Neural cell (in vitro differentiated cells): ENCODE measurements around the gene SIK1. TPM values are rescaled to one million over a fixed set of nuclear protein-coding genes. Genes with fewer than 3 reads are reported as not detected.

Source experiments
- H2AFZ ChIP-seq: fragments of 200-600, 300-800 bp; sonication (generic), shearing (Covaris generic); 2 replicates; pipeline ENCODE4 v1.6.0; 2014; ENCODE audit warnings: low read depth, mild to moderate bottlenecking, antibody characterized with exemption, low read length, moderate library complexity
- H3F3A ChIP-seq: fragments of 200-600 bp; shearing (Covaris generic); 2 replicates; pipeline ENCODE4 v1.6.1; 2016; ENCODE audit warnings: mild to moderate bottlenecking, moderate library complexity, mixed read lengths, antibody characterized with exemption, low read length; ENCODE audit not compliant: insufficient read depth, poor library complexity, severe bottlenecking
- H3K27ac ChIP-seq: fragments of 200-600, 300-800 bp; sonication (generic), shearing (Covaris generic); 2 replicates; pipeline ENCODE4 v1.5.1; 2014; ENCODE audit warnings: mild to moderate bottlenecking, low read length, moderate library complexity
- H3K27me3 ChIP-seq: fragments of 300-800, 200-600 bp; sonication (generic), shearing (Covaris generic); 2 replicates; pipeline ENCODE4 v1.6.0; 2014; ENCODE audit warnings: mild to moderate bottlenecking, low read depth, low read length, moderate library complexity; ENCODE audit not compliant: insufficient read depth
- H3K36me3 ChIP-seq: fragments of 300-800, 200-600 bp; sonication (generic), shearing (Covaris generic); 2 replicates; pipeline ENCODE4 v1.5.1; 2014; ENCODE audit warnings: mild to moderate bottlenecking, antibody characterized with exemption, low read length, moderate library complexity; ENCODE audit not compliant: insufficient read depth
- H3K4me2 ChIP-seq: fragments of 300-800, 200-600 bp; sonication (generic), shearing (Covaris generic); 2 replicates; pipeline ENCODE4 v1.6.0; 2014; ENCODE audit warnings: mild to moderate bottlenecking, low read length
- H3K4me3 ChIP-seq: fragments of 300-800, 200-600 bp; sonication (generic), shearing (Covaris generic); 2 replicates; pipeline ENCODE4 v1.5.1; 2014; ENCODE audit warnings: mild to moderate bottlenecking, low read length, moderate library complexity
- H3K79me2 ChIP-seq: fragments of 200-600 bp; shearing (Covaris generic); replicated peaks from 2 replicates; pipeline ENCODE4 v1.6.0; 2014; ENCODE audit warnings: mild to moderate bottlenecking, low read length, moderate library complexity; ENCODE audit not compliant: insufficient read depth
- H3K9ac ChIP-seq: fragments of 300-800, 200-600 bp; sonication (generic), shearing (Covaris generic); 2 replicates; pipeline ENCODE4 v1.6.1; 2016; ENCODE audit warnings: mild to moderate bottlenecking, low read length, mixed read lengths
- H3K9me2 ChIP-seq: fragments of 200-600 bp; shearing (Covaris generic); 2 replicates; pipeline ENCODE4 v1.6.1; 2016; ENCODE audit warnings: mild to moderate bottlenecking, low read length, mixed read lengths; ENCODE audit not compliant: insufficient read depth
- H3K9me3 ChIP-seq: fragments of 200-600, 300-800 bp; sonication (generic), shearing (Covaris generic); 2 replicates; pipeline ENCODE4 v1.6.1; 2016; ENCODE audit warnings: mild to moderate bottlenecking, mixed run types, low read length, moderate library complexity, mixed read lengths
- H4K20me1 ChIP-seq: fragments of 200-600 bp; shearing (Covaris generic); 2 replicates; pipeline ENCODE4 v1.6.1; 2016; ENCODE audit warnings: mild to moderate bottlenecking, mixed run types; ENCODE audit not compliant: insufficient read depth
- CTCF ChIP-seq: fragments of 450-650 bp; IDR thresholded peaks from 2 replicates; pipeline ENCODE4 v1.5.1; 2014; ENCODE audit warnings: antibody characterized with exemption, mild to moderate bottlenecking, moderate library complexity; ENCODE audit not compliant: poor library complexity, severe bottlenecking
- EP300 ChIP-seq: fragments of 450-650 bp; conservative IDR thresholded peaks from 2 replicates; pipeline ENCODE4 v1.6.1; 2014; ENCODE audit warnings: antibody characterized with exemption, mild to moderate bottlenecking, moderate library complexity; ENCODE audit not compliant: poor library complexity, severe bottlenecking
- EZH2 ChIP-seq: fragments of 200-600, 300-800 bp; shearing (Covaris generic), sonication (generic); IDR thresholded peaks from 2 replicates; pipeline ENCODE4 v1.6.1; 2014; ENCODE audit warnings: antibody characterized with exemption, low read length, borderline replicate concordance, mild to moderate bottlenecking; ENCODE audit not compliant: insufficient read depth, poor library complexity, severe bottlenecking
- MXI1 ChIP-seq: fragments of 450-650 bp; conservative IDR thresholded peaks from 2 replicates; pipeline ENCODE4 v1.6.1; 2014; ENCODE audit warnings: antibody characterized with exemption, mild to moderate bottlenecking; ENCODE audit not compliant: poor library complexity, severe bottlenecking
- POLR2AphosphoS5 ChIP-seq: IDR thresholded peaks from 2 replicates; pipeline ENCODE4 v1.6.1; 2012
- RAD21 ChIP-seq: fragments of 450-650 bp; conservative IDR thresholded peaks from 2 replicates; pipeline ENCODE4 v1.6.1; 2014; ENCODE audit warnings: antibody characterized with exemption, mild to moderate bottlenecking, moderate library complexity
- REST ChIP-seq: IDR thresholded peaks from 2 replicates; pipeline ENCODE4 v1.6.1; 2012; ENCODE audit warnings: borderline replicate concordance
- SMC3 ChIP-seq: fragments of 450-650 bp; conservative IDR thresholded peaks from 2 replicates; pipeline ENCODE4 v1.6.1; 2014; ENCODE audit warnings: antibody characterized with exemption, mild to moderate bottlenecking, moderate library complexity; ENCODE audit not compliant: poor library complexity
- TAF1 ChIP-seq: IDR thresholded peaks from 2 replicates; pipeline ENCODE4 v1.6.1; 2012; ENCODE audit warnings: low read depth
- polyA plus RNA-seq: library from polyadenylated mRNA; depleted of rRNA; stranded (reverse); fragments of >200 nt; gene quantifications from 2 replicates; pipeline ENCODE4 v1.2.3, GENCODE V29; 2014

The SIK1 gene
- polyA plus RNA-seq, 1 donor from 2014 or later = 2.6 TPM

- no peaks in the 10 kb centered on the region for H3F3A ChIP-seq
- no peaks in the 10 kb centered on the region for H3K79me2 ChIP-seq
- no peaks in the 10 kb centered on the region for H3K9me2 ChIP-seq
- H3K36me3 ChIP-seq = no peaks in the 10 kb centered on the region
- no peak overlapping the region for H3K4me3 ChIP-seq
- H3K9me3 ChIP-seq = no peaks in the 10 kb centered on the region
- no peak for TF ChIP-seq CTCF
- TF ChIP-seq EP300 = no peak
- no peak for TF ChIP-seq SMC3
- no peak for TF ChIP-seq RAD21
- TF ChIP-seq REST = no peak
- no peak for TF ChIP-seq MXI1
- TF ChIP-seq POLR2AphosphoS5 = no peak
- TF ChIP-seq EZH2 = no peak
- no peak for TF ChIP-seq TAF1
- no peak overlapping the region for H3K9ac ChIP-seq
- no peak overlapping the region for H3K4me2 ChIP-seq
- no peak overlapping the region for H2AFZ ChIP-seq
- H3K27ac ChIP-seq = no peak overlapping the region
- no peaks in the 10 kb centered on the region for H4K20me1 ChIP-seq
- H3K27me3 ChIP-seq = no peaks in the 10 kb centered on the region
These were observed 55.1 kb downstream of the SIK1 start for GRCh38 chr21:43371786-43372185.

- Histone ChIP-seq H3K9me3 (no peaks in the 10 kb centered on the region), H3K27me3 (no peaks in the 10 kb centered on the region), H2AFZ (no peak overlapping the region), H3K79me2 (no peaks in the 10 kb centered on the region), H3F3A (no peaks in the 10 kb centered on the region), H3K4me3 (no peak overlapping the region), H3K9me2 (no peaks in the 10 kb centered on the region), H3K4me2 (no peak overlapping the region), H3K36me3 (no peaks in the 10 kb centered on the region), H3K27ac (no peak overlapping the region), H3K9ac (no peak overlapping the region), H4K20me1 (no peaks in the 10 kb centered on the region)
- TF ChIP-seq MXI1 (no peak), REST (no peak), TAF1 (no peak), POLR2AphosphoS5 (no peak), CTCF (no peak), EZH2 (no peak)
These were observed 55.9 kb downstream of the SIK1 start for GRCh38 chr21:43370888-43371570.
